ENCODE measurements around the gene C14orf119.

DNA sequence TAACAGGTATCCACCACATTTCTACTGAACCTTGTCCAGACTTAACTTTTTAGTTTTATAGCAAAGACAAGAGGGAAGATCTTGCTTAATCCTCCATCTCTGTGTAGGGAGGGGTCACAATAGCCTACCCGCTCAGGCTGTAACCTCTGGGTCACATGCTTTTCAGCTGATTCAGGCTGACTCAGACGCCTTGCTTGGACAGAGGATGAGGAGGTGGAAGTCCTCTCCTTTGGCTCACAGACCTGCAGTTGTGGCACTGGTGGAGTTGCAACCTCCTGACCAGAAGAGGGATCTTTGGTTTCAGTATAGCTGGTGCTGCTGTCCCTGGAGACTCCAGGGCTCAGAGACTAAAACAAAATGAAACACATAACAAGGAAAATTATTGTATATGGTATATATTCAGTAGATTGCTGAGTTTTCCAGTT, 16.6 kb upstream of the C14orf119 start:
- TF ChIP-seq, protein P1, sequence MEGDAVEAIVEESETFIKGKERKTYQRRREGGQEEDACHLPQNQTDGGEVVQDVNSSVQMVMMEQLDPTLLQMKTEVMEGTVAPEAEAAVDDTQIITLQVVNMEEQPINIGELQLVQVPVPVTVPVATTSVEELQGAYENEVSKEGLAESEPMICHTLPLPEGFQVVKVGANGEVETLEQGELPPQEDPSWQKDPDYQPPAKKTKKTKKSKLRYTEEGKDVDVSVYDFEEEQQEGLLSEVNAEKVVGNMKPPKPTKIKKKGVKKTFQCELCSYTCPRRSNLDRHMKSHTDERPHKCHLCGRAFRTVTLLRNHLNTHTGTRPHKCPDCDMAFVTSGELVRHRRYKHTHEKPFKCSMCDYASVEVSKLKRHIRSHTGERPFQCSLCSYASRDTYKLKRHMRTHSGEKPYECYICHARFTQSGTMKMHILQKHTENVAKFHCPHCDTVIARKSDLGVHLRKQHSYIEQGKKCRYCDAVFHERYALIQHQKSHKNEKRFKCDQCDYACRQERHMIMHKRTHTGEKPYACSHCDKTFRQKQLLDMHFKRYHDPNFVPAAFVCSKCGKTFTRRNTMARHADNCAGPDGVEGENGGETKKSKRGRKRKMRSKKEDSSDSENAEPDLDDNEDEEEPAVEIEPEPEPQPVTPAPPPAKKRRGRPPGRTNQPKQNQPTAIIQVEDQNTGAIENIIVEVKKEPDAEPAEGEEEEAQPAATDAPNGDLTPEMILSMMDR (IDR thresholded peaks at IDR 0.05; ENCODE audit: low read length) = no peak
- no peak for TF ChIP-seq EZH2 (IDR thresholded peaks at IDR 0.05; ENCODE audit: borderline replicate concordance, low read length)
